Psoas muscle (tissue), 8 donors: ENCODE data around the gene HBM. TPM values are rescaled to one million over a fixed set of nuclear protein-coding genes. Genes with fewer than 3 reads are reported as not detected.

Experiments used
- ATAC-seq, 4 donors: fragments of 200-7000 bp; cut with Tn5 transposase; one replicate each; pipeline ENCODE4 v1.9.1; 2020; ENCODE audit warnings: moderate library complexity in 3 of 4, mild to moderate bottlenecking in 2 of 4
- DNase-seq, 2 donors: peaks; one replicate each; pipeline ENCODE4 v3.0.0-alpha.2; 2020
- H3K27ac ChIP-seq: fragments of 200-600 bp; one replicate; pipeline ENCODE4 v1.8.0; 2022
- H3K27me3 ChIP-seq, 3 donors: fragments of 200-600 bp in 1 of 3; one replicate each; pipeline versions ENCODE4 v1.6.1 to v1.8.0; 2013 to 2022; ENCODE audit warnings: low read length in 2 of 3, mild to moderate bottlenecking in 2 of 3, moderate library complexity in 1 of 3; ENCODE audit not compliant: insufficient read depth in 3 of 3
- H3K36me3 ChIP-seq, 2 donors: fragments of 200-600 bp in 1 of 2; one replicate each; pipeline versions ENCODE4 v1.6.1 to v1.8.0; 2013 to 2022; ENCODE audit warnings: low read depth in 1 of 2, mild to moderate bottlenecking in 1 of 2, moderate library complexity in 1 of 2; ENCODE audit not compliant: insufficient read depth in 1 of 2
- H3K4me1 ChIP-seq: fragments of 200-600 bp; one replicate; pipeline ENCODE4 v1.8.0; 2022
- H3K4me3 ChIP-seq: fragments of 200-600 bp; one replicate; pipeline ENCODE4 v1.8.0; 2022; ENCODE audit warnings: mild to moderate bottlenecking
- H3K9me3 ChIP-seq: fragments of 200-600 bp; one replicate; pipeline ENCODE4 v1.8.0; 2022
- CTCF ChIP-seq: fragments of 200-600 bp; IDR thresholded peaks from one replicate; pipeline ENCODE4 v1.8.0; 2022; ENCODE audit warnings: antibody characterized with exemption
- WGBS, 3 donors: extraction: QIAGEN DNeasy Blood & Tissue Kit; methylation state at CpG; one replicate each; pipeline versions ENCODE4 v1.1.6 to v1.1.7; 2013; 5-methylcytosine and 5-hydroxymethylcytosine counted together
- intact Hi-C, 2 donors: fragments of 100-400 bp; cut with DNase I; formaldehyde crosslinking; loops; one replicate each; pipeline versions ENCODE4 v1.11.0 to v1.14.2; 2022
- polyA plus RNA-seq, 3 donors: library from polyadenylated mRNA; stranded (reverse); fragments of 200-250 nt; gene quantifications; one replicate each; pipeline ENCODE4 v1.2.3, GENCODE V29; 2013
- total RNA-seq, 4 donors: library from RNA; stranded (reverse); fragmentation: NEBNext Ultra II Directional in 2 of 4; extraction: Animal tissue kit (Norgen Biotek cat#: 25700) in 2 of 4; gene quantifications; one replicate each; pipeline versions ENCODE4 v1.2.1 to v1.2.4, GENCODE V29; 2021 to 2023
- donor health status: healthy with polysubstance abuse.
- donor health status: DM: no; HTN: no; CAD: no; lungs with moderate emphysema.
- donor health status: Bipolar disorder and iron deficiency.
- donor health status: healthy.
- donor health status: DM: yes; HTN: yes; CAD: no.
- donor health status: DM: no; HTN: no; CAD: no.
- donor health status: DM: no; HTN: no; CAD: no.
- donor health status: DM: yes; HTN: yes; CAD: no.

Gene HBM
- total and polyA plus RNA-seq, 7 donors = 2.9 TPM; not detected in 6

GRCh38 chr16:177981-178667 lies 12.3 kb downstream of the HBM start:
- 71 to 76% (median 72%) methylated on average over 11 of the region's 11 CpGs for WGBS, 3 donors
- Histone ChIP-seq H3K4me3 (no peak overlapping the region), H3K36me3 (no peaks in the 10 kb centered on the region), H3K27ac (no peak overlapping the region), H3K27me3 (peaks cover 0 to 67% (median 31%) of the 10 kb centered on the region in 3 donors), H3K9me3 (no peaks in the 10 kb centered on the region), H3K4me1 (peaks cover 11% of the 10 kb centered on the region)
- no peak for TF ChIP-seq CTCF
- intact Hi-C loops = no loop called here
- ATAC-seq = no peak
- no peak for DNase-seq

GRCh38 chr16:178668-179015 lies 12.9 kb downstream of the HBM start:
- Histone ChIP-seq H3K27ac (no peak overlapping the region), H3K4me1 (peaks cover 11% of the 10 kb centered on the region), H3K36me3 (no peaks in the 10 kb centered on the region), H3K9me3 (no peaks in the 10 kb centered on the region), H3K27me3 (peaks cover 0 to 62% (median 31%) of the 10 kb centered on the region in 3 donors), H3K4me3 (no peak overlapping the region)
- intact Hi-C loops = no loop called here
- TF ChIP-seq CTCF = no peak
- WGBS, 3 donors = 84 to 91% (median 85%) methylated on average over 11 of the region's 11 CpGs
- no peak for ATAC-seq
- no peak for DNase-seq

GRCh38 chr16:179211-180092 lies 13.7 kb downstream of the HBM start:
- no peak for DNase-seq
- 69 to 73% (median 71%) methylated on average over 17 of the region's 17 CpGs for WGBS, 3 donors

DNA sequence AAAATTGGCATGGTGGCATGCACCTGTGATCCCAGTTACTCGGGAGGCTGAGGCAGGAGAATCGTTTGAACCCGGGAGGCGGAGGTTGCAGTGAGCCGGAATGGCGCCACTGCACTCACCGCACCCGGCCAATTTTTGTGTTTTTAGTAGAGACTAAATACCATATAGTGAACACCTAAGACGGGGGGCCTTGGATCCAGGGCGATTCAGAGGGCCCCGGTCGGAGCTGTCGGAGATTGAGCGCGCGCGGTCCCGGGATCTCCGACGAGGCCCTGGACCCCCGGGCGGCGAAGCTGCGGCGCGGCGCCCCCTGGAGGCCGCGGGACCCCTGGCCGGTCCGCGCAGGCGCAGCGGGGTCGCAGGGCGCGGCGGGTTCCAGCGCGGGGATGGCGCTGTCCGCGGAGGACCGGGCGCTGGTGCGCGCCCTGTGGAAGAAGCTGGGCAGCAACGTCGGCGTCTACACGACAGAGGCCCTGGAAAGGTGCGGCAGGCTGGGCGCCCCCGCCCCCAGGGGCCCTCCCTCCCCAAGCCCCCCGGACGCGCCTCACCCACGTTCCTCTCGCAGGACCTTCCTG lies 14.4 kb downstream of the HBM start, which contains the start of gene HBQ1:
Gene HBQ1, plus strand, starts transcription at position 359 of the 575 bp plus-strand sequence. Its CDS starts 28 bp downstream, at position 387.
- ATAC-seq (peak in 1 of 4 donors; percentile 9), DNase-seq (peak in 1 of 2 donors; percentile 17)
- Histone ChIP-seq H3K4me3 (peak within 1 kb of the TSS; percentile 49), H3K9me3 (no peaks in the 10 kb centered on the region), H3K27me3 (peaks cover 0 to 52% (median 22%) of the 10 kb centered on the region in 3 donors), H3K4me1 (peaks cover 11% of the 10 kb centered on the region), H3K27ac (no peak within 1 kb of the TSS), H3K36me3 (no peaks in the 10 kb centered on the region)
- intact Hi-C loops = loop anchor here in 1 of 2 donors (2.0 kb wide), 1 partner anchor 73 kb away; no protein-coding TSS in a partner anchor
- TF ChIP-seq CTCF = peak; percentile 27
- 6 to 11% (median 8%) methylated on average over 29 to 59 of the region's 59 CpGs for WGBS, 3 donors

More at GRCh38 chr16:179211-180092, 13.7 kb downstream of the HBM start:
- H3K9me3 ChIP-seq = no peaks in the 10 kb centered on the region
- no peak for TF ChIP-seq CTCF
- peaks cover 11% of the 10 kb centered on the region for H3K4me1 ChIP-seq
- peaks cover 0 to 60% (median 29%) of the 10 kb centered on the region in 3 donors for H3K27me3 ChIP-seq
- H3K4me3 ChIP-seq = no peak overlapping the region
- no peaks in the 10 kb centered on the region for H3K36me3 ChIP-seq
- no peak overlapping the region for H3K27ac ChIP-seq
- intact Hi-C loops = loop anchor here in 1 of 2 donors (2.0 kb wide), 1 partner anchor 73 kb away; no protein-coding TSS in a partner anchor
- no peak for ATAC-seq
